Tibial artery (tissue), 4 donors: ENCODE measurements around the gene RAB22A.

ENCODE experiments used
- DNase-seq, 2 donors: peaks; one replicate each; pipeline ENCODE4 v3.0.0-alpha.2; 2019
- H3K27ac ChIP-seq, 2 donors: fragments of 200-600 bp; sonication (generic) in 1 of 2; 1 replicate in 1 of 2; 2 replicates in 1 of 2; pipeline ENCODE4 v1.5.1; 2018 to 2019; ENCODE audit warnings: mild to moderate bottlenecking in 1 of 2
- H3K27me3 ChIP-seq, 2 donors: fragments of 200-600 bp; sonication (generic) in 1 of 2; one replicate each; pipeline versions ENCODE4 v1.5.1 to v1.6.0; 2016 to 2019
- H3K36me3 ChIP-seq, 3 donors: fragments of 200-600 bp; sonication (generic) in 2 of 3; one replicate each; pipeline ENCODE4 v1.5.1; 2016 to 2019; ENCODE audit warnings: mild to moderate bottlenecking in 2 of 3
- H3K4me1 ChIP-seq, 4 donors: fragments of 200-600 bp; sonication (generic) in 2 of 4; 1 replicate in 3 of 4; 2 replicates in 1 of 4; pipeline ENCODE4 v1.5.1; 2016 to 2019
- H3K4me3 ChIP-seq, 2 donors: fragments of 200-600 bp; sonication (generic) in 1 of 2; 1 replicate in 1 of 2; 2 replicates in 1 of 2; pipeline ENCODE4 v1.5.1; 2018 to 2019; ENCODE audit warnings: mild to moderate bottlenecking in 2 of 2
- H3K9me3 ChIP-seq, 3 donors: fragments of 200-600 bp; sonication (generic) in 1 of 3; one replicate each; pipeline ENCODE4 v1.5.1; 2016 to 2019
- CTCF ChIP-seq, 2 experiments: fragments of 200-600 bp in 1 of 2; fragments of 450-650 bp in 1 of 2; IDR thresholded peaks; one replicate each; pipeline ENCODE4 v1.5.1; 2017 to 2019; ENCODE audit warnings: antibody characterized with exemption in 2 of 2, mild to moderate bottlenecking in 1 of 2, moderate library complexity in 1 of 2
- intact Hi-C: fragments of 100-400 bp; cut with DNase I; formaldehyde crosslinking; loops from one replicate; pipeline ENCODE4 v1.15.0; 2023; ENCODE audit warnings: low total_unique reads

Gene RAB22A

DNA sequence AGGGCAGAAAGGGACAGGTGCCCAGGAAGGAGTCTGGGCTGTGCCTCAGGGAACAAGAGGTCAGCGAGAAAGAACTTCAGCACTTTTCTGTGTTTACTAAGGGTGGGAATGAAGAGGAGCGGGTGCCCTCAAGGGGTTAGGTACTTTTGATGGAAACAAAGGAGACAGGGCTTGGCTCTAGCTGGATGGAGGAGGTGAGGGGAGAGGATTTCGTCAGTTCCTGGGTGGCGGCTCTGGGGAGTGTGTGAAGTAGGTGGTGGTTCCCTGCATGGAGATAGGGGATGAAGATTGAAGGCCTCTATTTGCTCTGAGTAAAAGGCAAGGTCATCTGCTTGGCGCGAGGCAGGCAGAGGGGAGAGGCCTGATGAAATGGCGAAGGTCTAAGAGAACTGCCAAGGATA is 41.1 kb upstream of the RAB22A start:
- Histone ChIP-seq H3K27ac (no peak overlapping the region), H3K9me3 (no peaks in the 10 kb centered on the region), H3K27me3 (no peaks in the 10 kb centered on the region), H3K4me1 (no peaks in the 10 kb centered on the region), H3K36me3 (peaks cover 20 to 73% (median 61%) of the 10 kb centered on the region in 3 donors), H3K4me3 (no peak overlapping the region)
- intact Hi-C loops = no loop called here
- no peak for TF ChIP-seq CTCF (IDR thresholded peaks at IDR 0.05)
- DNase-seq = no peak

DNA sequence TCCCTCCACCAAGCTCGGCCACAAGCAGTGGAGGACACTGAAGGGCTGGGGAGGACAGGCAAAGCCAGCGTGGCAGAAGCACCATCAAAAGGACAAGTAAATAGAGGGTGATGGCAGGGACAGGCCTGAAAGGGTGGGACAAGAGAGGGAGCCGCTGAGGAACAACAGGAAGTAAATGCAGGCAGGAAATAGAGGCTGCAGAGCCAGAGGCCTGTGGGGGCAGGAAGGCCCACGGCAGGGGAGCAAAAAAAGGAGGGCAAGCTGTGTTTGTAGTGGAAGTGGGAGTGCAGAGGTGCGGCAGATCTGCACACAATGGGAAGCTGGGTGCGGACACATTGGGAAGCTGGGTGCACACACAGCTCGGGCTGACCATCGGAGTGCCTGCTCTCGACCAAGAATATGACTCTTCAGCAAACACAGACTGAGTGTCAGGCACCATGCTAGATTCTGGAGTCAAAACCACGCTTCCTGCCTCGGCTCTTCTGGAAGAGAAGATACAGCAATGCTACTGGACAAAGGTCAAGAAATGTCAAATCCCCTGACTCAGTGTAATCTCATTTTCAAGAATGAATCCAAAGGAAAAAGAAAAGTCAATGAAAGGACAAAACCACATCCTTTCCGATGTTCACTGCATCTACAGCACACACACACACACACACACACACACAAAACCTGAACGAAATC is 40.4 kb upstream of the RAB22A start:
- Histone ChIP-seq H3K9me3 (no peaks in the 10 kb centered on the region), H3K27ac (no peak overlapping the region), H3K4me3 (no peak overlapping the region), H3K27me3 (no peaks in the 10 kb centered on the region), H3K36me3 (peaks cover 19 to 67% (median 56%) of the 10 kb centered on the region in 3 donors), H3K4me1 (no peaks in the 10 kb centered on the region)
- TF ChIP-seq CTCF (IDR thresholded peaks at IDR 0.05) = no peak
- DNase-seq = no peak
- intact Hi-C loops = no loop called here

DNA sequence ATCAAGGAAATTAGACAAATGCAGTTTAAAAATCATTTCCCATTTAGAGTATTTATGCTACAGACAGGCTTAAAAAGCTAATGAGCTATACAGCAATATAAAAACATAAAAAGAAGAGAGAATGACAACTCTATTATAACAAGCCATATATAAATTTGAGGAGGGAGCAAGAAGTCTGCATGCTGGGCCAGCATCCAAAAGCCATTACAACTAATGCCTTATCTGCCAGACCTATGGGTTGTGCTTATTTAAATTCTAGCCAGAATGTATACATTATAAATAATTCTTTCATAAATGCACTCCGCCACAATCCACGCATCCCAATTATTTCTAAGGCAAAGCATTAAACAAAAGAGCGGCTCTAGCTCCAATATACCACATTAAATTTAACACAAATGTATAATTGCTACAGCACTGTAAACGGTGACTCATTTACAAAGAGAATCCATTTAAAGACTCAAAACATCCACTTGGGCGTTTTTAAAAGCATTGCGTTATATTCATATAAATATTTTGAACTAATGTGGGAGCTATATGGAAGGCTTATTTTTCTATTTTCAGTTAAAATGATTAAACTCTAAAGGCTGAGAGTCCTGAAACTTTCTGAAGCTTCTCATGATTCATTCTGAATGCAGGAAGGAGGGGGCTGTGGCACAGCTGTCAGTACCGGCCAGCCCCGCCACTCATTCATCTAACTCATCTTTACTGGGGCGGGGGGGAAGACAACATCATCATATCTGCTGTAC is 37.7 kb upstream of the RAB22A start:
- intact Hi-C loops = no loop called here
- DNase-seq = no peak
- Histone ChIP-seq H3K27me3 (no peaks in the 10 kb centered on the region), H3K4me1 (no peaks in the 10 kb centered on the region), H3K36me3 (peaks cover 19 to 40% (median 29%) of the 10 kb centered on the region in 3 donors), H3K4me3 (no peak overlapping the region), H3K27ac (no peak overlapping the region), H3K9me3 (no peaks in the 10 kb centered on the region)
- no peak for TF ChIP-seq CTCF (IDR thresholded peaks at IDR 0.05)

DNA sequence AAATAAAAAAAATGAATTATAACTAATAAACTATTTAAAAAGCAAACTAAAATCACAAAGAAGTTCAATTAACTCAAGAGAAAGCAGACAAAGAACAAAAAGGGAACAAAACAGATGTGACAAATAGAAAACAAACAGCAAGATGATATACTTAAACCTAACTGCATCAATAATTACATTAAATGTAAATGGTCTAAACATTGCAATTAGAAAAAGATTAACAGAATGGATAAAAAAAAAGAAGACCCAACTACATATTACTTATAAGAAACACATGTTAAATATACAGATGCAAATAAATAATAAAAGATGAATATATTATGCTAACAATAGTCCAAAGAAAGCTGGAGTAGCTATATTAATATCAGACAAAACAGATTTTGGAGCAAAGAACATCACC is 35.1 kb upstream of the RAB22A start:
- Histone ChIP-seq H3K4me3 (no peak overlapping the region), H3K27me3 (no peaks in the 10 kb centered on the region), H3K9me3 (no peaks in the 10 kb centered on the region), H3K27ac (no peak overlapping the region), H3K4me1 (no peaks in the 10 kb centered on the region), H3K36me3 (peaks cover 8 to 16% (median 13%) of the 10 kb centered on the region in 3 donors)
- DNase-seq = no peak
- no peak for TF ChIP-seq CTCF (IDR thresholded peaks at IDR 0.05)
- intact Hi-C loops = no loop called here

GRCh38 chr20:58277107-58277506 is 32.4 kb upstream of the RAB22A start:
- Histone ChIP-seq H3K4me3 (no peak overlapping the region), H3K27me3 (no peaks in the 10 kb centered on the region), H3K4me1 (no peaks in the 10 kb centered on the region), H3K9me3 (no peaks in the 10 kb centered on the region), H3K27ac (no peak overlapping the region), H3K36me3 (no peaks in the 10 kb centered on the region)
- TF ChIP-seq CTCF (IDR thresholded peaks at IDR 0.05) = no peak
- no peak for DNase-seq
- intact Hi-C loops = no loop called here
